Measurements from ENCODE around the gene TMEM255B.
"Not testable (repeated sequence)": the region's sequence is repeated elsewhere in the genome, so short reads cannot be mapped to it uniquely, and the experiment has no call there.

The TMEM255B gene

DNA sequence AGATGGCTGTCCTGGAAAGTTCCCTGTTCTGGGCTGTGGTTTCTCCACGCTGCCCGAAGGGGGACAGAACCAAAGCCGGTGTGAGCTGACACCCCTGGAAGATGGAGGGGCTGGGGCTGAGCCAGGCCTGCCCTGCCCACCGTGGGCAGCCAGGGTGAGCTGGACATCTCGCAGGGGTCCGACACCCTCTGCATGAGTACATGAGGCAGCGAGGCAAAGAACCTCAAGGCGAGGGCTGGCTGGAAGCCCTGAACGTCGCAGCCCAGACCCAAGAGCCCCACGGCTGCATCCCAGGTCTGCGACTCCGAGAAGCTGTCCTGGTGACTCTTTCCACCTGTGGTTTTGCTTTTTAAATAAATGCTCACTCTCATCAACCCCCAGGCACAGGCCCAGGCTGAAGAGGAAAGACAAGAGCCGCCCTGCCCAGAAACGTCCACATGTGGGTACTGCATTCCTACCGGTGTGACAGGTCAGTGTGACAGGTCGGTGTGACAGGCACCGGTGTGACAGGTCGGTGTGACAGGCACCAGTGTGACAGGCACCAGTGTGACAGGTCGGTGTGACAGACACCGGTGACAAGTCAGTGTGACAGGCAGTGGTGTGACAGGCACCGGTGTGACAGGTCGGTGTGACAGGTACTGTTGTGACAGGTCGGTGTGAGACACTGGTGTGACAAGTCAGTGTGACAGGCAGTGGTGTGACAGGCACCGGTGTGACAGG lies 74.2 kb downstream of the TMEM255B start:
- Histone ChIP-seq H3K9me3 (ENCODE audit: control insufficient read depth in 2 of 2, low read length in 2 of 2) (no peaks in the 10 kb centered on the region), H3K4me1 (ENCODE audit: control insufficient read depth, insufficient read depth, low read length) (peaks cover 18% of the 10 kb centered on the region), H3K4me3 (ENCODE audit: low read length in 2 of 2) (no peak overlapping the region), H3K36me3 (ENCODE audit: control insufficient read depth in 2 of 2, insufficient read depth in 2 of 2, low read length in 2 of 2) (peaks cover 21 to 22% of the 10 kb centered on the region in 2 donors), H3K27me3 (ENCODE audit: control insufficient read depth in 1 of 2, insufficient read depth in 2 of 2, low read length in 2 of 2) (no peaks in the 10 kb centered on the region), H3K9ac (ENCODE audit: low read length in 2 of 2) (no peak overlapping the region), H3K27ac (ENCODE audit: low read length) (no peak overlapping the region)

GRCh38 chr13:113834006-113834405 lies 75.0 kb downstream of the TMEM255B start:
- not testable (repeated sequence) for H3K27ac ChIP-seq (ENCODE audit: low read length); H3K27me3 ChIP-seq (ENCODE audit: control insufficient read depth in 1 of 2, insufficient read depth in 2 of 2, low read length in 2 of 2); H3K9me3 ChIP-seq (ENCODE audit: control insufficient read depth in 2 of 2, low read length in 2 of 2); H3K4me3 ChIP-seq (ENCODE audit: low read length in 2 of 2); H3K9ac ChIP-seq (ENCODE audit: low read length in 2 of 2)
- Histone ChIP-seq H3K4me1 (ENCODE audit: control insufficient read depth, insufficient read depth, low read length) (peaks cover 26% of the 10 kb centered on the region), H3K36me3 (ENCODE audit: control insufficient read depth in 2 of 2, insufficient read depth in 2 of 2, low read length in 2 of 2) (peaks cover 17 to 19% of the 10 kb centered on the region in 2 donors)

GRCh38 chr13:113834496-113835200 lies 75.6 kb downstream of the TMEM255B start:
- Histone ChIP-seq H3K4me3 (ENCODE audit: low read length in 2 of 2) (no peak overlapping the region), H3K9ac (ENCODE audit: low read length in 2 of 2) (no peak overlapping the region), H3K27ac (ENCODE audit: low read length) (no peak overlapping the region), H3K27me3 (ENCODE audit: control insufficient read depth in 1 of 2, insufficient read depth in 2 of 2, low read length in 2 of 2) (no peaks in the 10 kb centered on the region), H3K36me3 (ENCODE audit: control insufficient read depth in 2 of 2, insufficient read depth in 2 of 2, low read length in 2 of 2) (peaks cover 17 to 19% of the 10 kb centered on the region in 2 donors), H3K9me3 (ENCODE audit: control insufficient read depth in 2 of 2, low read length in 2 of 2) (no peaks in the 10 kb centered on the region), H3K4me1 (ENCODE audit: control insufficient read depth, insufficient read depth, low read length) (peaks cover 32% of the 10 kb centered on the region)

DNA sequence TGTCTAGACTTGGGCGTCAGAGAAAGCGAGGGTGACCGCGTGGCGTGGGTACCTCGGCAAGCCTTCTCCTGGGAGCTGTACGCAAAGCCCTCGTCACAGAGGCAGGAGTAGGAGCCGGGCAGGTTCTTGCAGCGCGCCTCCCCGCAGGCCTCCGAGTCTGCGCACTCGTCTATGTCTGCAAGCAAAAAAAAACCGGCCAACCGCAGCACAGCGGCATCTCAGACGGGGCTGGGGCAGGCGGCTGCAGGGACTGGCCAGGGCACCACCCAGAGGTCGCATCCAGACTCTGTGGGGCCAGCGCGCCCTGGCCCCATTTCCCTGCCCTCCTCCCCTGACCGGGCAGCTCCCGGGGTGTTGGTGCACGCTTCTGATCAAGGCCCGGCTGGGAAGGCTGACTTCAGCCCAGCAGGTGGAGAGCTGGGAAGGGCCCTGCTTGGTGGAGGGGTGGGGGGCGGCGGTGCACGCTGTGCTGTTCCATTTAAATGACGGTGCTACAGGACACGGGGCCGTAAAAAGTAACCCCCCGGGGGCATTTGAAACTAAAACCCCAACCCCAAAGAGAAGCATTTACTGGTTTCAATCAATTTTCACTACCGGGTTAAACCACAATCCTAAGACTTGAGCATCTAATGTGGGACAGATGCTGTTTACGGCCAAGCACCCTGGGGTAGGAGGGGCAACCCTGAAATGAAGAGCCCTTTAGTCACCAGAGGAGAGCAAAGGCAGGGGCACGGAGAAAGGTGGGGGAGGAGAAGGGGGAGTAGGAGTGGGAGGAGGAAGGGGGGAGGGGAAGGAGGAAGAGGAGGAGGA lies 76.6 kb downstream of the TMEM255B start:
- no peaks in the 10 kb centered on the region for H3K27me3 ChIP-seq (ENCODE audit: control insufficient read depth in 1 of 2, insufficient read depth in 2 of 2, low read length in 2 of 2)
- H3K27ac ChIP-seq (ENCODE audit: low read length), result no peak overlapping the region
- peaks cover 42% of the 10 kb centered on the region for H3K4me1 ChIP-seq (ENCODE audit: control insufficient read depth, insufficient read depth, low read length)
- peaks cover 17 to 19% of the 10 kb centered on the region in 2 donors for H3K36me3 ChIP-seq (ENCODE audit: control insufficient read depth in 2 of 2, insufficient read depth in 2 of 2, low read length in 2 of 2)
- H3K9me3 ChIP-seq (ENCODE audit: control insufficient read depth in 2 of 2, low read length in 2 of 2), result no peaks in the 10 kb centered on the region
- no peak overlapping the region for H3K4me3 ChIP-seq (ENCODE audit: low read length in 2 of 2)
- H3K9ac ChIP-seq (ENCODE audit: low read length in 2 of 2), result no peak overlapping the region

GRCh38 chr13:113836768-113837559 lies 77.9 kb downstream of the TMEM255B start:
- H3K27ac ChIP-seq (ENCODE audit: low read length), result peak overlapping the region; percentile 91
- H3K9ac ChIP-seq (ENCODE audit: low read length in 2 of 2), result peak overlapping the region; percentile 47 to 48
- H3K27me3 ChIP-seq (ENCODE audit: control insufficient read depth in 1 of 2, insufficient read depth in 2 of 2, low read length in 2 of 2), result no peaks in the 10 kb centered on the region
- H3K36me3 ChIP-seq (ENCODE audit: control insufficient read depth in 2 of 2, insufficient read depth in 2 of 2, low read length in 2 of 2), result peaks cover 17 to 19% of the 10 kb centered on the region in 2 donors
- H3K4me3 ChIP-seq (ENCODE audit: low read length in 2 of 2), result peak overlapping the region; percentile 36 to 49
- no peaks in the 10 kb centered on the region for H3K9me3 ChIP-seq (ENCODE audit: control insufficient read depth in 2 of 2, low read length in 2 of 2)
- H3K4me1 ChIP-seq (ENCODE audit: control insufficient read depth, insufficient read depth, low read length), result peaks cover 49% of the 10 kb centered on the region

DNA sequence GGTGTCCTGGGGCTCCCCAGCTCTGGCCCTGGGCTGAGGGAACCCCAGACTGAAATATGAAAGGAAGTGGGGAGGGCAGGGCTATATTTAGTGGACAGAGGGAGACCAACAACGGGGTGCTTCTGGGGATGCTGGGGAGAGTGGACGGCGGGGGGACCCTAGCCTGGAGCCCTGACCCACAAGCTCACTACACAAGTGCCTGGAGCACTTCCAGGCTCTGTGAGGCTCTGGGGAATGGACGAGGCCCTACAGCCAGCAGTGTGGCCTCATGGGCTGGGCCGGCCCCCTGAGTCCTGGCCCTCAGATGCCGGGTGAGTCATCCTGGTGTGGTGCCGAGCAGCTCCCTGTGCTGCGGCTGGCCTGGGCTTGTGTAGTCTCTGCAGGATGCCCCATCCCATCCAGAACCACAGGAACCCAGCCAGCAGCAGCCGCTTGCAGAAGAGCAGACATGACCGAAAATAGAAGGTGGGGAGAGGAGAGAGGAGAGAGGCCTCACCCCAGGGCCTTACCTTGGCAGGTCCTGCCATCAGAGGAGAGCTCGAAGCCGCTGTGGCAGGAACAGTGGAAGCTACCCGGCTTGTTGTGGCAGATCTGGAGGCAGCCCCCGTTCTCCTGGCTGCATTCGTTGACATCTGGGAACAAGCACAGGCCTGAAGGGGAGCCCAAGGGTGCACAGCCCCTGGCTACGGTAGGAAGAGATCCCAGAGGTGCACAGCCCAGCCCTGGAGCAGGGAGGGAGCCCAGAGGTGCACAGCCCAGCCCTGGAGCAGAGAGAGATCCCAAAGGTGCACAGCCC lies 78.7 kb downstream of the TMEM255B start:
- peak overlapping the region; percentile 47 to 48 for H3K9ac ChIP-seq (ENCODE audit: low read length in 2 of 2)
- H3K4me3 ChIP-seq (ENCODE audit: low read length in 2 of 2), result peak overlapping the region; percentile 36 to 74

GRCh38 chr13:113838711-113839201 lies 79.7 kb downstream of the TMEM255B start:
- Histone ChIP-seq H3K27me3 (ENCODE audit: control insufficient read depth in 1 of 2, insufficient read depth in 2 of 2, low read length in 2 of 2) (no peaks in the 10 kb centered on the region), H3K9me3 (ENCODE audit: control insufficient read depth in 2 of 2, low read length in 2 of 2) (no peaks in the 10 kb centered on the region), H3K4me3 (ENCODE audit: low read length in 2 of 2) (peak overlapping the region; percentile 55 to 74), H3K36me3 (ENCODE audit: control insufficient read depth in 2 of 2, insufficient read depth in 2 of 2, low read length in 2 of 2) (peaks cover 6 to 9% of the 10 kb centered on the region in 2 donors), H3K27ac (ENCODE audit: low read length) (peak overlapping the region; percentile 91), H3K9ac (ENCODE audit: low read length in 2 of 2) (peak overlapping the region; percentile 36 to 38), H3K4me1 (ENCODE audit: control insufficient read depth, insufficient read depth, low read length) (peaks cover 47% of the 10 kb centered on the region)

More for the DNA sequence above, 78.7 kb downstream of the TMEM255B start:
- Histone ChIP-seq H3K27ac (ENCODE audit: low read length) (peak overlapping the region; percentile 91), H3K36me3 (ENCODE audit: control insufficient read depth in 2 of 2, insufficient read depth in 2 of 2, low read length in 2 of 2) (peaks cover 12 to 17% of the 10 kb centered on the region in 2 donors), H3K27me3 (ENCODE audit: control insufficient read depth in 1 of 2, insufficient read depth in 2 of 2, low read length in 2 of 2) (no peaks in the 10 kb centered on the region), H3K9me3 (ENCODE audit: control insufficient read depth in 2 of 2, low read length in 2 of 2) (no peaks in the 10 kb centered on the region), H3K4me1 (ENCODE audit: control insufficient read depth, insufficient read depth, low read length) (peaks cover 49% of the 10 kb centered on the region)

DNA sequence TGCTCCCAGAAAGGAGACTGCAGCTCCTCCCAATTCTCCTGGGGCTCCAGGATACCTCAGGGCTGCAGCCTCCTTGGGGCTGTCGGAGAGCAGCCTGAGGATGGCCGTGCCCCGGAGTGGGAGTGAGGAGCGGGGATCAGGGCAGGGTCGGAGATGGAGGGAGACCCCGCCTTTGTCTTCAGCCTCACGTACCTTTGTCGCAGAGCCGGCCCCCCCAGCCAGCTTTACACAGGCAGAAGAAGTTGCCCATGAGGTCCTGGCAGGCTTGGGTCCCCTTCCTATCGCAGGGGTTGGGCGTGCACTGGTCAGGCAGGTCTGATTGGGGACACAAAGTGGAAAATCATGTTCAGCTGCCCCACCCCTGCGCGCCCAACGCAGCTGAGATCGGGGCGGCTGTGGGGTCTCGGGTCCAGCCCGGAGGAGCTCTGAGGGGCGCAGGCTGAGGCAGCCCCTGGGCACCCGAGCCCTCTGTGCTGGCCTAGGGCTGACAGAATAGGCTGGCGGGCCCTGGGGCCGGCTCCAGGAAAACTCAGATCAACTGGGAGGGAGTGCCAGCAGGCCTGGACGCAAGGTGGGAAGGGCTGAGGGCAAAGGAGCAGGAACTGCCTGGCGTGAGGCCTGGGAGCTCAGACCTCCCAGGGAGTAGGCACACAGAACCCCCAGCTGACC lies 80.6 kb downstream of the TMEM255B start:
- H3K27ac ChIP-seq (ENCODE audit: low read length), result peak overlapping the region; percentile 91
- H3K27me3 ChIP-seq (ENCODE audit: control insufficient read depth in 1 of 2, insufficient read depth in 2 of 2, low read length in 2 of 2), result no peaks in the 10 kb centered on the region
- peak overlapping the region in 1 of 2 donors; percentile 54 for H3K4me3 ChIP-seq (ENCODE audit: low read length in 2 of 2)
- H3K36me3 ChIP-seq (ENCODE audit: control insufficient read depth in 2 of 2, insufficient read depth in 2 of 2, low read length in 2 of 2), result peaks cover 7 to 9% of the 10 kb centered on the region in 2 donors
- peaks cover 47% of the 10 kb centered on the region for H3K4me1 ChIP-seq (ENCODE audit: control insufficient read depth, insufficient read depth, low read length)
- H3K9ac ChIP-seq (ENCODE audit: low read length in 2 of 2), result no peak overlapping the region
- H3K9me3 ChIP-seq (ENCODE audit: control insufficient read depth in 2 of 2, low read length in 2 of 2), result no peaks in the 10 kb centered on the region

Data from stomach smooth muscle (tissue), 2 donors.